Amniotic epithelial cell (primary cell): Measurements from ENCODE around the gene OXTR.

Experiments
- DNase-seq: peaks from one replicate; pipeline ENCODE4 v3.0.0-alpha.2; 2010; ENCODE audit warnings: low read depth

OXTR gene

DNA sequence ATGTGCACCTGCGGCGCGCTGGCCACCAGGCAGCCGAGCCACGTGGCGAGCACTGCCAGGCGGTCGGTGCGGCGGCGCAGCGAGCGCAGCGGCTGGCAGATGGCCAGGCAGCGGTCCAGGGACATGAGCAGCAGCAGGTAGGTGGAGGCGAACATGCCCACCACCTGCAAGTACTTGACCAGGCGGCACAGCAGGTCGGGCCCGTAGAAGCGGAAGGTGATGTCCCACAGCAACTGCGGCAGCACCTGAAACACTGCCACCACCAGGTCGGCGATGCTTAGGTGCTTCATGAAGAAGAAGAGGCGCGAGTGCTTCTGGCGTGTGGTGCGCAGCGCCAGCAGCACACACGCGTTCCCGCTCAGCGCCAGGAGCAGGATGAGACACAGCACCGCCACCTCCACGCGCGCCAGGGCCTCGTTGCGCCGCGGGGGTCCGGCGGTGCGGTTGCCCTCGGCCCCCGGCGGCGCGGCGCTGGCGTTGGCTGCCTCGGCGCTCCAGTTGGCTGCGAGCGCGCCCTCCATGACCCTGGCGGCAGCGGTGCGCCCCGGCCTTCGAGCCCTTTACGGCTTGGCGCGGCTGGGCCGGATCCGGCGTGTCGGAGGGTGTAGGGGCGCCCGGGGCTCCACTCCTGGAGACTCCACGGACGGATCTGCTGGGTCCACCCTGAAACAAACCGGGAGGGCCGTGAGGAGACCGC, 1.6 kb downstream of the OXTR start:
- peak; percentile 9 for DNase-seq

DNA sequence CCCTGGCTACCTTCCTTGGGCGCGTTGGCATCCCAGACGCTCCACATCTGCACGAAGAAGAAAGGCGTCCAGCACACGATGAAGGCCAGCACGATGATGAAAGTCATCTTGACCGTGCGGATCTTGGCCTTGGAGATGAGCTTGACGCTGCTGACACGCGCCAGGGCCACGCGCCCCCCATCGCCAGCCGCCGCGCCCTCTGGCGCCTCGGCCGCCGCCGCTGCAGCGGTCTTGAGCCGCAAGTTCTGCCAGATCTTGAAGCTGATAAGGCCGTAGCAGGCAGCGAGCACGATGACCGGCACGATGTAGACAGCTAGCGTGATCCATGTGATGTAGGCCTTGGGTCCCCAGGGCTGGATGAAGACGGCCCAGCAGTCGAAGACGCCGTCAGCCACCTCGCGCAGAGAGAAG, 2.2 kb downstream of the OXTR start:
- no peak for DNase-seq

DNA sequence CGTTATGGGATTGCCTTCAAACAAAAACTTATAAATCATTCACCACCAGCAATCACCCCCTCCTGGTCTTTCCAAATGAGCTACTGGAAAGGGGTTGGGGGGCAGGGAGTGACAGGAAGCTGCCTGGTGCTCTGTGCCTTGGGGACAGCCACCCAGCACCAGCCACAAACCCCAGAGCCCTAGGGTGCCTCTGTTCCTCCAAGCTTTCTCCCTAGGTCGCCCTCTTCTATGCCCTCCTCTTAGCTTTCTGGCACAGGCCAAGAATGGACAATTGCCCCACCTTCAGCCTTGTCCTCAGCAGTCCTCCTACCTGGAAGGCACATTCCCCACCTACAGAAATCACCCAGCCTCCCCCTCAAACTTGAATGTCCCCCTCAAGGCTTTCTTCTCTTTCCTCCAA, 3.3 kb downstream of the OXTR start:
- no peak for DNase-seq

DNA sequence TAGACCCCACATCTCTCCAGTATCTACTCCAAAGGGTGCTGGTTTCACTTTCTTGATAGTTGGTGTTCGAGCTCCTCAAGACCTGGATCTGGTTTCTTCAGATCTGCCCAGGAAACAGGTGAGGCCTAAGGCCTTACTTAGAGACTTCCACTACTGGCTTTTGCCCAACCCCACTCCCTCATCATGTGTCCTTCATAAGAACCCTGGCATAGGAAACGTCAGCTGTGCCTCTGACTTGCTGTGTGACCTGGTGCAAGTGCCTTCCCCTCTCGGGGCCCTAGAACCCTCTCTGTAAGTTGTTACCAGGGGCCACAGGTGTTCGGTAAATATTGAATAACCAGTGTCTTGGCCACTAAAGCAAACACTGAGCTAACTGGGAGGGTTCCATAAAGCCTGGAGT, 3.9 kb downstream of the OXTR start:
- DNase-seq: no peak

DNA sequence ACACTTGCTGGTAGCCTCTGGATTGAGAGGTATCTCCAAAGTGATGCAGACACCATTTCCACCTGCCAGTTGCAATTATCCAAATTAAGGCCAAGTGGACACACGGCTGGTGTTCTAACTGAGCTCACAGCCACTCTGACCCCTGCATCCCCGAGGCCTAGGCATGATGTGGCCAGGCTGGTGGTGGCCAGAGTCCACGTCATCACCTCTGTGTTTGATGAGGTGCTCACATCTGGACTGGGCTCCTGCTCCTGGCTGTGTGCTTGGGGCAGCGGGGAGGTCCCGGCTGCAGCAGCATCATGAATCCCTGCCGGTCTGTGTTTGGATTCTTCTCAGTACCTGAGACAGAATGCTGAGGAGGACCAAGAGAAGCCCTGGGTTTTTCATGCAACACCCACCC, 4.9 kb downstream of the OXTR start:
- no peak for DNase-seq

DNA sequence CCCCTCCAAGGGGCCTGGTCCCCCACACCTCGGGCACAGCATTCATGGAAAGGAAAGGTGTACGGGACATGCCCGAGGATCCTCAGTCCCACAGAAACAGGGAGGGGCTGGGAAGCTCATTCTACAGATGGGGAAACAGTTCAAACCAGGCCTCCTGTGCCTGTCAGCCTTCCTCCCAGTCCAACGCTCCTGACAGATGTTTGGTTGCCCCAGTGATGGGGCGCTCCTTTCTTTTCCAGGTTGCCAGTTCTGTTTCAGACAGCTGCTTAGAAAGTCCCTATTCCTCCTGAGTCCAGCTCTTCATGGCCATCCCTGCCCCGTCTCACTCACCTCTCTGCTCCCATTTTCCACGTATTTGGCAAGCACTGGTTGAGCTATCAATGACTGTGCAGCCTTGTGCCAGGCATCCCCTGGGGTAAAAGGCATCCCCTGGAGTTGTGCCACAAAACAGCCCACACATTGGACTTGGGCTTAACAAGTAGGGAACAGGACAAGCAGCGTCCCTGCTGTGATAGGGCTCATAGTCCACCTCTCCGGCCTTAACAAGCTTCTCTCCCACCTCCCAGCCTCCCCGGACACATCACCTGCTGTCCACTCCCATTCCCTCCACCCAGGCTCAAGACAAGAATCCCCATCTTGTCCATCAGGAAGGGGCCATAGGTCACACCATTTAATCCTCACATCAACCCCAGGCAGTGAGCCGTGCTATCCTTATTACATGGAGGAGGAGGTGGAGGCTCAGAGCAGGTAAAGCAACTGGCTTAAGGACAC, 6.6 kb downstream of the OXTR start:
- no peak for DNase-seq

GRCh38 chr3:8761866-8762265, 7.5 kb downstream of the OXTR start:
- no peak for DNase-seq

DNA sequence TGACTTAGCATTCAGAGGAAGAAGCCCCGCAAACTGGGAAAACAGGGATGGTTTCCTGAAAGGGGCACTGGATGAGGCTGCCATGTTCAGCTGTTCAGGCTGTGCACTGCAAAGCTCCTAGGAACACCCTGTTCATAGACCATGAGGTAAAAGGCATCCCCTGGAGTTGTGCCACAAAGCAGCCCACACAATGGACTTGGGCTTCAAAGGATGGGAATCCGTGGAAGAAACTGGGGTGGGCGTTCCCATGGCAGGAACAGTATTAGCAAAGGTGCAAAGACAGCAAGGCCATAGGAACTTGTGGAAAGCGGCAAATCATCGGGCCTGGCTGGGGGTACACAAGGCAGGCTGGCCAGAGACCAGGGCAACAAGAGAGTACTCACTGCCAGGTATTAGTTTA, 8.9 kb downstream of the OXTR start:
- DNase-seq: no peak

GRCh38 chr3:8760091-8760490, 9.3 kb downstream of the OXTR start:
- DNase-seq: no peak

- DNase-seq: no peak
Observed at GRCh38 chr3:8759038-8759707, 10.2 kb downstream of the OXTR start.

- peak; percentile 9 for DNase-seq
Observed at GRCh38 chr3:8757551-8758518, 11.6 kb downstream of the OXTR start.

DNA sequence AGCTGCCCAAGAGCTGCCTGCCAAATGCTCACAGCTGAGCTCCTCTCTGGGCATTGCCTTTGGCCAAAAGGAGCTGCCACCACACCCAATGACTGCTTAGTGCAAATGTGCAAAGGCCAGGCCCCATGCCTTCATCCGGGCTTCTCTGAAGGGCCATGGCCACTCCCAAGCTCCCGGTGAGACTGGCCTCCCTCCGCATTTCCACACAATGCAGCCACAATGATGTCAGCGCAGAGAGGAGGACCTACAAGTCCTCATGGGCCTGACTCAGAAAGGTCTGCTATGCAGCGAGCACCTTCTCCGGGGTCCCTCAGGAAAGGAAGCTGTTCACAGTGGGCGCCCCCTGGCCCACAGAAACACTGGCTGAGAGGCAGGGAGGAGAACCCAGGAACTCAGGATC, 12.7 kb downstream of the OXTR start:
- peak; percentile 16 for DNase-seq

GRCh38 chr3:8755564-8756237, 13.7 kb downstream of the OXTR start:
- DNase-seq: no peak

GRCh38 chr3:8755097-8755496, 14.3 kb downstream of the OXTR start:
- DNase-seq: no peak

- DNase-seq: no peak
Observed at GRCh38 chr3:8752832-8753231, 16.6 kb downstream of the OXTR start.

DNA sequence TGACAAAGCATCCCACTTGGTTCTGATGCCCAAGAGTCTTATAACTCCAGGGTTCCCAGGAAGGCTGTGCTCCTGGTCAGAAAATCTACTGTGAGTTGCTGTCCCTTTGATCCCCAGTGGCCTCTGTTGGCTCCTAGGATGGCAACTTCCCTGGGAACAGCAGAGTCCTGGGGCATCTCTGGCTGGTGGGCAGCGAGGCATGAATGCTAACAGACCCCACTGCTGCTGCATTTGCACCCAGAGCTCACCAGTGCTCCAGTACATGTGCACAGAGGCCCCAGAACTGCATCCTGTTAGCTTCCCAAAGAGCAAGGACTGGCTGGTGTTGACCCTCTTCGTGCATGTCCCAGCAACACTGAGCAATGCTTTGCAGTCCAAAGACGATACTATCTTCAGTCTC, 20.1 kb downstream of the OXTR start:
- DNase-seq: no peak

GRCh38 chr3:8746780-8747345, 22.6 kb downstream of the OXTR start:
- no peak for DNase-seq

- no peak for DNase-seq
Observed at GRCh38 chr3:8745619-8746370, 23.6 kb downstream of the OXTR start.

- no peak for DNase-seq
Observed at GRCh38 chr3:8743911-8744310, 25.5 kb downstream of the OXTR start.

GRCh38 chr3:8743021-8743601, 26.3 kb downstream of the OXTR start:
- peak; percentile 76 for DNase-seq
